HG02840 (cell line): ENCODE results near the gene ZNF248.
"Not testable (repeated sequence)": the region's sequence is repeated elsewhere in the genome, so short reads cannot be mapped to it uniquely, and the experiment has no call there.

Source experiments
- ATAC-seq: cut with Tn5 transposase; IDR thresholded peaks from one replicate; pipeline ENCODE4 v1.9.1; 2021; ENCODE audit warnings: mild to moderate bottlenecking, moderate library complexity, moderate number of reproducible peaks; ENCODE audit not compliant: unreplicated experiment, low FRiP score

The ZNF248 gene

DNA sequence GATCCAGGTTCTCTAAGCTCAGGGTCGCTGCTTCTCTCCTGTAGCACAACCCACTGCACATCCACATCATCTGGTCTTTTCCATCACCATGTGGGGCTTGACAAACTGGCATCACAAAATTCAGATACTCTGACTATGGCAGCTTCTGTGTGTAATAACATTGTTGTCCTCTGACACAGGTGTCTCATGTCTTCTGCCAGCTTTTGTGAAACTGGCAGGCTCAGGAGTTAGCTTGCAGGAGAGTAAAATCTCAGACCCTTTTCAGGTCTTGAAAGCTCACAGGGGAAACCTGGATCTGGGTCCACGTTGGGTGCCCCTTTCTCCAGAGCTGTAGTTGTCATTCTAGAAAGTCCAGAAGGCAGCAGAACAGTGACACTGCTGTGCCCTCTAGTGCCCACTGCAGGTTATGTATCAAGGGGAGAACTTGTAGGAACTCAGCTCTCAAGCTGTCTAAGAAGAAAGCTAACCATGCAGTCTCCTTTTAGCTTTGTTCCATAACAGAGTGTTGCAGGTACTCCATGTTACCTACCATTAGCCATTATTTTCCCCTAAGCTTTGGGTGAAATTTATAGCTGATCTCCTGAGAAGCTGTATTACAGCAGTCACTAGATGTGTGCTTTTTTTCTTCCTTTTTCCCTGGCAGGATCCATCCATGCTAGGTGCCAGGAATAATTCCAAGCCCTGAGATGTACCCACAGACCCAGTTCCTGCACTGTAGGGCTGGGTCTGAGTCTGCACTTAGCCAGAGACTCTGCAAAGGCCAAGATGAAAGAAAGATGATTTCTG, 102.7 kb downstream of the ZNF248 start:
- ATAC-seq = no peak

DNA sequence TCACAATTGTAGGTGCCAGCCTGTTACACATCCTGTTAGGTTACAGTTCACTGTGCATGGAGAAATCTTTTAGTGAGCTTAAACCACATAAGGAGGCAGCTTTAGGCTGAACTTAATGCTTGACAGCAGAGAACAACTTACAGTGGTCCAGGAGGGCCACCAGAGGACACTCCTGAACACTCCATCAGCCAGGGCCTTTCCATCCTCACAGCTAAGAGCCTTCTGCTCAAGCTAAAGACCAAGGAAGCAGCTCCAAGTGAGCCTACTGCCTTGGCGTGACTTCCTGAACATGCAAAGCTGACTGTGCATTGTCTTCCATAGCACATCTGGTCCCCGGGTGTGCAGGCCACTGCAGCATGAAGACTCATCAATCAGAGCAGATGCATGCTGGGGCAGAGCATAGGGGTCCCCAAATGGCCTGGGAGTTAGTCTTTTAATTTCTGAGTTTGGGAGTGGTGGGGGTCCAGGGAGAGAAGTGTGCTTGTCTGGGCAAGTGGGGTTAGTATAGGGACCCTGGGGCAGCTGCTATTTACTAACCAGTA, 105.0 kb downstream of the ZNF248 start:
- ATAC-seq = no peak

DNA sequence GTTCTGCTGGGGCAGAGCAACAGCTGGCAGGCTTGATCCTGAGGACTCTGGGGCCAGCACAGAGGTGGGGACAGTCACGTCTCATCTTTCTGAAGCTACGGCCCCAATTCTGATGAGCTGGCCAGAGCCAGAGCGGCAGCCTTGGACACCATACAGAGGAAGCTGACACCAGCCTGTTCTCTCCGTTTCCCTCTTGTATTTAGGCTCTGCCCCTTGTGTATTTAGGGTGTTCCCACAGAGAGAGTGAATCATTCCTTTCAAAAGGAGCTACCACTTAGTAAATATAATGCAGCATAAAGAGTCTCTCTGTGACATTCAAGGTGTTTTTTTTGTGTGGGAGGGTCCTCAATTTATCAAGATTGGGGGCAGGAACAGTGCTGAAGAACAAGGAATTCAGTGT, 109.2 kb downstream of the ZNF248 start:
- no peak for ATAC-seq

DNA sequence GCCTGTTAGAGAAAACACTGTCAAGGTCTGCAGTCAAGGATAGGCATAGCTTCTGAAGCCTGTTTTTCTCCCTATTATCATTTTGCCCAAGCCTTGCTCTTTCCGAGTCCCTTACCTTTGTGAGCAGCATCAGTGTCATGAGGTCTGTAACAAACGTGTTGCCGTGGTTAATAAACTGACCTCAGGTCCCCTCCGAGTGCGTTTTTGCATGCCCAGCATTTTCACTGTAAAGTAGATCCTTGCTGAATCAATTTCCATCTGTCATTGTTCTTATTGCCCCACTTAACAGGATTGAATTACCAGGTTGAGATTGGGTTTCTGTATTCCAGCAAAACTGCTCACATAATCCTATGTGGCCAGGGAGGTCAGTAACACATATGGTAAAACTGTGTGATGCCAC, 110.3 kb downstream of the ZNF248 start:
- no peak for ATAC-seq

DNA sequence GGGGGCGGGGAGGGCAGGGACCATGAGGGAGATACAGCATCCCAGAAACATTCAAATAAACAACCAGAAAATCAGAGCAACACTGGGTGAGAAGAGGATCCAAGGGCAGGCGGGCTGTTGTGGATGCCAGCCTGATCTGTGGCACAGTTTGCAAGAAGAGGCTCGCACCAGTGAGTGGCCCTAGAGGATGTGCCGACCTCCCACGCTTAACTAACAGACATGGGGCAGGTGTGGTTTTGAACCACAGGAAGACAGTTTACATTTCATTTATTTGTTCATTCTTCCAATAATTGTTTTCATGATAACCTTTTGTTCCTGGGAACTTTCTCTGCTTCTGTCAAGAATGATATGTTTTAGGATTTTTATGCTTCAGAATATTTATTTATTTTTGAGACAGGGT, 115.6 kb downstream of the ZNF248 start:
- no peak for ATAC-seq

DNA sequence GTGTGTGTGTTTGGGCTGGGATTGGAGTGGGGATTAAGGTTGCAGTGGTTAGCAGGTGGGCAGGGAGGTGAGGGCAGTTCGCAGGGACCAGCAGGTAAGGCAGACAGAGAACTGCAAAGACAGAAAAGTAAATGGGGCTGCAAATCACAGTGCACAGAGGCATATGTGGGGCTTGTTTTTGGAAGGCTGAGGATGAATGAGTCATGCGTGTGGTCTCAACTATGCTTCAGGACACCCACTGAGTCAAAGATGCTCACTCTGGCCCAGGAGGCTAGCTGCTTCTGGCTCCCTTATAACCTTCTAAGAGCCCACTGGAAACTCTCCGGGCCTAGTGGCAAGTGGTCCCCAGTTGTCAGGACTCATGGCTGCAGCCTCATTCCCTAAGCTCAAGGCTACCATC, 118.2 kb downstream of the ZNF248 start:
- ATAC-seq = no peak

DNA sequence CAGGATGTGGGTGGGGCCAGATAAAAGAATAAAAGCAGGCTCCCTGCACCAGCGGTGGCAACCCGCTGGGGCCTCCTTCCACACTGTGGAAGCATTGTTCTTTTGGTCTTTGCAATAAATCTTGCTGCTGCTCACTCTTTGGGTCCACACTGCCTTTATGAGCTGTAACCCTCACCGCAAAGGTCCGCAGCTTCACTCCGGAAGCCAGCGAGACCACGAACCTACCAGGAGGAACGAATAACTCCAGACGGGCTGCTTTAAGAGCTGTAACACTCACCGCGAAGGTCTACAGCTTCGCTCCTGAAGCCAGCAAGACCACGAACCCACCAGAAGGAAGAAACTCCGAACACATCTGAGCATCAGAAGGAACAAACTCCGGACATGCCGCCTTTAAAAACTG, 119.2 kb downstream of the ZNF248 start:
- not testable (repeated sequence) for ATAC-seq

DNA sequence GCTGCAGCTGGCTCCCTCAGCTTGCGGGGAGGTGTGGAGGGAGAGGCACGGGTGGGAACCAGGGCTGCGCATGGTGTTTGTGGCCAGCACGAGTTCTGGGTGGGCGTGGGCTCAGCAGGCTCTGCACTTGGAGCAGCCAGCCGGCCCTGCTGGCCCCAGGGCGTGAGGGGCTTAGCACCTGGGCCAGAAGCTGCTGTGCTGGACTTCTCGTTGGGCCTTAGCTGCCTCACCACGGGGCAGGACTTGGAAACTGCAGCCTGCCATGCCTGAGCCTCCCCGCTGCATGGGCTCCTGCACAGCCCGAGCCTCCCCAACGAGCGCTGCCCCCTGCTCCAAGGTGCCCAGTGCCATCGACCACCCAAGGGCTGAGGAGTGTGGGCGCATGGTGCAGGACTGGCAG, 120.1 kb downstream of the ZNF248 start:
- ATAC-seq = no peak

DNA sequence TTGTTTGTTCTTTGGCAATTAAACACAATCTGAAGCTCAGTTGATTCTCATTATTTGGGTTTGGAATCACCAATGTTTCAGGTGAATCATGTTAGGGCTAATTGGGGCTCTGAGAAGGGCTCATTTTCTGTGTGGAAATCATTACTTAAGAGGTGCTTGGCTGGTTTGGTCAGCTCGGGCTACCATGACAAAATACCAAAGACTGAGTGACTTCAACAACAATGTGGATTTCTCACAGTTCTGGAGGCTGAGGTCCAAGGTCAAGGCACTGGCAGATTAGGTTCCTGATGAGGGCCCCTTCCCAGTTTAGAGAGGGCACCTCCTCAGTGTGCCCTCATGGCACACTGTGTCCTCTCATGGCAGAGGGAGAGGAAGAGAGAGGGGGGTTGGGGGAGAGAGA, 121.3 kb downstream of the ZNF248 start:
- ATAC-seq = no peak

DNA sequence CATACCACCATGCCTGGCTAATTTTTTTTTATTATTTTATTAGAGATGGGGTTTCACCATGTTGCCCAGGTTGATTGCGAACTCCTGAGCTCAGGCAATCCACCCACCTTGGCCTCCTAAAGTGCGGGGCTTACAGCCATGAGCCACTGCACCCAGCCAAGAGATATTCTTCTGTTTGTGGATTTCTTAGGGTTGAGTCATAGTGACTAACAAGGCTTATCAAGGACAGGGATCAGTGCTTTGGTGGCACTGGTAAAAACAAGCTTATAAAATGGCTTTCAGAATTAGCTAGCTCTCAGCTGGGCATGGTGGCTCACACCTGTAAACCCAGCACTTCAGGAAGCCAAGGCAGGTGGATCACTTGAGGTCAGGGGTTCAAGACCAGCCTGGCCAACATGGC, 122.4 kb downstream of the ZNF248 start:
- ATAC-seq = no peak
